GM19438 (cell line): ENCODE measurements around the gene MYH10.
"Not testable (repeated sequence)": the region's sequence is repeated elsewhere in the genome, so short reads cannot be mapped to it uniquely, and the experiment has no call there.

Source experiments
- ATAC-seq: cut with Tn5 transposase; IDR thresholded peaks from one replicate; pipeline ENCODE4 v1.9.1; 2021; ENCODE audit warnings: low read depth; ENCODE audit not compliant: unreplicated experiment

The MYH10 gene

GRCh38 chr17:8558144-8558543 is 72.4 kb downstream of the MYH10 start:
- ATAC-seq = no peak

- no peak for ATAC-seq
Observed at GRCh38 chr17:8557176-8557806, 73.2 kb downstream of the MYH10 start.

GRCh38 chr17:8556074-8556473 is 74.5 kb downstream of the MYH10 start:
- no peak for ATAC-seq

GRCh38 chr17:8555062-8555461 is 75.5 kb downstream of the MYH10 start:
- no peak for ATAC-seq

GRCh38 chr17:8552577-8553320 is 77.8 kb downstream of the MYH10 start:
- ATAC-seq = no peak

- ATAC-seq = no peak
Observed at GRCh38 chr17:8542599-8543502, 87.7 kb downstream of the MYH10 start.

- not testable (repeated sequence) for ATAC-seq
Observed at GRCh38 chr17:8539976-8540375, 90.5 kb downstream of the MYH10 start.

GRCh38 chr17:8537734-8538133 is 92.8 kb downstream of the MYH10 start:
- no peak for ATAC-seq

- ATAC-seq = no peak
Observed at GRCh38 chr17:8534498-8535188, 95.9 kb downstream of the MYH10 start.

GRCh38 chr17:8532021-8532420 is 98.5 kb downstream of the MYH10 start:
- ATAC-seq = no peak

GRCh38 chr17:8522577-8522976 is 107.9 kb downstream of the MYH10 start:
- no peak for ATAC-seq

- no peak for ATAC-seq
Observed at GRCh38 chr17:8520981-8521380, 109.5 kb downstream of the MYH10 start.

- ATAC-seq = no peak
Observed at GRCh38 chr17:8518850-8519249, 111.7 kb downstream of the MYH10 start.

GRCh38 chr17:8518326-8518725 is 112.2 kb downstream of the MYH10 start:
- ATAC-seq = no peak

- no peak for ATAC-seq
Observed at GRCh38 chr17:8514801-8515200, 115.7 kb downstream of the MYH10 start.

GRCh38 chr17:8506145-8506544 is 124.4 kb downstream of the MYH10 start:
- ATAC-seq = no peak

GRCh38 chr17:8504460-8505207 is 125.9 kb downstream of the MYH10 start:
- no peak for ATAC-seq

GRCh38 chr17:8503807-8504206 is 126.7 kb downstream of the MYH10 start:
- ATAC-seq = no peak

GRCh38 chr17:8503368-8503767 is 127.2 kb downstream of the MYH10 start:
- no peak for ATAC-seq

- ATAC-seq = no peak
Observed at GRCh38 chr17:8502126-8502525, 128.4 kb downstream of the MYH10 start.
